GM23338 (cell line): ENCODE results near the gene FNIP2. TPM values are rescaled to one million over a fixed set of nuclear protein-coding genes. Genes with fewer than 3 reads are reported as not detected.

Experiments
- ATAC-seq: fragments of 200-7000 bp; cut with Tn5 transposase; 3 replicates; pipeline ENCODE4 v1.9.1; 2020
- DNase-seq: peaks from one replicate; pipeline ENCODE4 v3.0.0-alpha.2; 2015; ENCODE audit warnings: low spot score
- H2AFZ ChIP-seq: fragments of 200-600 bp; sonication (generic); 2 replicates; pipeline ENCODE4 v1.8.0; 2016; ENCODE audit warnings: antibody characterized with exemption, mild to moderate bottlenecking, moderate library complexity
- H3F3A ChIP-seq: fragments of 200-600 bp; sonication (generic); replicated peaks from 2 replicates; pipeline ENCODE4 v1.8.0; 2017; ENCODE audit warnings: antibody characterized with exemption, mixed run types, low read depth
- H3K27ac ChIP-seq: fragments of 200-600 bp; sonication (generic); 2 replicates; pipeline ENCODE4 v1.6.1; 2016; ENCODE audit warnings: low read depth
- H3K27me3 ChIP-seq: fragments of 200-600 bp; sonication (generic); 2 replicates; pipeline ENCODE4 v1.8.0; 2016; ENCODE audit warnings: mild to moderate bottlenecking, mixed run types, moderate library complexity; ENCODE audit not compliant: insufficient read depth
- H3K36me3 ChIP-seq: fragments of 200-600 bp; sonication (generic); 2 replicates; pipeline ENCODE4 v1.8.0; 2016; ENCODE audit warnings: mild to moderate bottlenecking; ENCODE audit not compliant: insufficient read depth
- H3K4me1 ChIP-seq: fragments of 200-600 bp; sonication (generic); 2 replicates; pipeline ENCODE4 v1.8.0; 2016; ENCODE audit warnings: mild to moderate bottlenecking, moderate library complexity; ENCODE audit not compliant: insufficient read depth
- H3K4me2 ChIP-seq: fragments of 200-600 bp; sonication (generic); 2 replicates; pipeline ENCODE4 v1.7.1; 2017; ENCODE audit warnings: mixed run types
- H3K4me3 ChIP-seq: fragments of 200-600 bp; sonication (generic); 2 replicates; pipeline ENCODE4 v1.6.1; 2016; ENCODE audit warnings: mixed run types
- H3K79me2 ChIP-seq: fragments of 200-600 bp; sonication (generic); replicated peaks from 2 replicates; pipeline ENCODE4 v1.8.0; 2017; ENCODE audit warnings: mild to moderate bottlenecking; ENCODE audit not compliant: insufficient read depth
- H3K9me2 ChIP-seq: fragments of 200-600 bp; sonication (generic); 2 replicates; pipeline ENCODE4 v1.8.0; 2017; ENCODE audit not compliant: insufficient read depth
- H4K20me1 ChIP-seq: fragments of 200-600 bp; sonication (generic); replicated peaks from 2 replicates; pipeline ENCODE4 v1.8.0; 2017; ENCODE audit warnings: mild to moderate bottlenecking; ENCODE audit not compliant: insufficient read depth
- H3K27ac Mint-ChIP-seq: 2 replicates; pipeline ENCODE4 v1.8.0; 2020; ENCODE audit warnings: inconsistent platforms, mild to moderate bottlenecking, moderate library complexity, mixed read lengths
- H3K27me3 Mint-ChIP-seq: 3 replicates; pipeline ENCODE4 v1.8.0; 2022; ENCODE audit warnings: low read depth, mild to moderate bottlenecking, moderate library complexity, mixed read lengths, inconsistent platforms; ENCODE audit not compliant: insufficient read depth, poor library complexity
- H3K36me3 Mint-ChIP-seq: 3 replicates; pipeline ENCODE4 v1.8.0; 2021; ENCODE audit warnings: low read depth, mild to moderate bottlenecking, inconsistent platforms, moderate library complexity, mixed read lengths
- H3K4me1 Mint-ChIP-seq: 3 replicates; pipeline ENCODE4 v1.8.0; 2020; ENCODE audit warnings: mild to moderate bottlenecking, inconsistent platforms, mixed read lengths
- H3K4me3 Mint-ChIP-seq: 3 replicates; pipeline ENCODE4 v1.8.0; 2021; ENCODE audit warnings: moderate library complexity, mild to moderate bottlenecking, inconsistent platforms, mixed read lengths
- H3K9me3 Mint-ChIP-seq: 3 replicates; pipeline ENCODE4 v1.8.0; 2020; ENCODE audit warnings: moderate library complexity, mild to moderate bottlenecking, inconsistent platforms, mixed read lengths
- ETS1 ChIP-seq: IDR thresholded peaks from 2 replicates; pipeline ENCODE4 v1.6.1; 2016; ENCODE audit warnings: antibody characterized with exemption
- EZH2 ChIP-seq: fragments of 200-600 bp; sonication (generic); IDR thresholded peaks from one replicate; pipeline ENCODE4 v1.8.0; 2017; ENCODE audit warnings: antibody characterized with exemption, mild to moderate bottlenecking, low read depth; ENCODE audit not compliant: unreplicated experiment
- EZH2phosphoT487 ChIP-seq: fragments of 200-600 bp; sonication (generic); IDR thresholded peaks from one replicate; pipeline ENCODE4 v1.8.1; 2018; ENCODE audit warnings: antibody characterized with exemption; ENCODE audit not compliant: unreplicated experiment
- JUNB ChIP-seq: IDR thresholded peaks from one replicate; pipeline ENCODE4 v1.6.1; 2016; ENCODE audit warnings: antibody characterized with exemption; ENCODE audit not compliant: unreplicated experiment
- NANOG ChIP-seq: IDR thresholded peaks from 2 replicates; pipeline ENCODE4 v1.6.1; 2016; ENCODE audit warnings: antibody characterized with exemption, borderline replicate concordance
- REST ChIP-seq: IDR thresholded peaks from one replicate; pipeline ENCODE4 v1.6.1; 2018; ENCODE audit warnings: antibody characterized with exemption; ENCODE audit not compliant: unreplicated experiment
- STAT1 ChIP-seq: IDR thresholded peaks from one replicate; pipeline ENCODE4 v1.6.1; 2016; ENCODE audit warnings: antibody characterized with exemption; ENCODE audit not compliant: unreplicated experiment
- ZNF114 ChIP-seq: fragments of 250-450 bp; sonication (Bioruptor Pico); IDR thresholded peaks from 2 replicates; pipeline ENCODE4 v1.5.0; 2020; ENCODE audit warnings: mild to moderate bottlenecking, moderate library complexity
- ZNF331 ChIP-seq: fragments of 250-450 bp; sonication (Bioruptor Pico); IDR thresholded peaks from 2 replicates; pipeline ENCODE4 v1.5.0; 2020; ENCODE audit warnings: low read depth, mild to moderate bottlenecking, moderate library complexity
- polyA plus RNA-seq: library from polyadenylated mRNA; unstranded; fragments of >200 nt; fragmentation: Nextera tagmentation; extraction: Ambion mirVana; gene quantifications from 2 replicates; pipeline ENCODE4 v1.2.1, GENCODE V29; 2016
- total RNA-seq: library from RNA; depleted of rRNA; stranded (reverse); fragments of >200 nt; shearing (Covaris generic); gene quantifications from 2 replicates; pipeline ENCODE4 v1.2.3, GENCODE V29; 2014
- TF ChIP-seq, protein P1 (sequence below): fragments of 250-450 bp; sonication (Bioruptor Pico); IDR thresholded peaks from 2 replicates; pipeline ENCODE4 v1.5.0; 2020; ENCODE audit warnings: mild to moderate bottlenecking, moderate library complexity

The FNIP2 gene
- total and polyA plus RNA-seq, 2 experiments from 2014 or later, result 2.7 to 17.2 TPM

GRCh38 chr4:158799013-158799770 lies 30.4 kb downstream of the FNIP2 start:
- Histone ChIP-seq H3K27ac (no peak overlapping the region), H4K20me1 (no peaks in the 10 kb centered on the region), H2AFZ (no peak overlapping the region), H3F3A (no peaks in the 10 kb centered on the region), H3K9me2 (no peaks in the 10 kb centered on the region), H3K27me3 (no peaks in the 10 kb centered on the region), H3K4me3 (no peak overlapping the region), H3K4me1 (peaks cover 10% of the 10 kb centered on the region; the same call in 1 of the 2 replicates), H3K36me3 (no peaks in the 10 kb centered on the region), H3K79me2 (peaks cover 13% of the 10 kb centered on the region), H3K4me2 (no peak overlapping the region)
- Mint-ChIP-seq H3K27me3 (no peaks in the 10 kb centered on the region), H3K36me3 (no peaks in the 10 kb centered on the region), H3K4me1 (peaks cover 20% of the 10 kb centered on the region), H3K9me3 (no peaks in the 10 kb centered on the region), H3K4me3 (no peak overlapping the region), H3K27ac (no peak overlapping the region)
- TF ChIP-seq EZH2 (no peak), NANOG (no peak), ZNF114 (CRISPR knock-in tag) (no peak)
- DNase-seq (no peak), ATAC-seq (no peak)

- H3K27me3 Mint-ChIP-seq, result no peaks in the 10 kb centered on the region
- H3K79me2 ChIP-seq, result peaks cover 11% of the 10 kb centered on the region
- no peaks in the 10 kb centered on the region for H3K9me3 Mint-ChIP-seq
- no peaks in the 10 kb centered on the region for H3K9me2 ChIP-seq
- DNase-seq, result no peak
- no peaks in the 10 kb centered on the region for H3K27me3 ChIP-seq
- no peak overlapping the region for H3K4me3 ChIP-seq
- peaks cover 20% of the 10 kb centered on the region for H3K4me1 Mint-ChIP-seq
- peak overlapping the region; percentile 18 for H3K4me2 ChIP-seq
- H4K20me1 ChIP-seq, result no peaks in the 10 kb centered on the region
- no peaks in the 10 kb centered on the region for H3K36me3 Mint-ChIP-seq
- H3K4me3 Mint-ChIP-seq, result no peak overlapping the region
- no peaks in the 10 kb centered on the region for H3K36me3 ChIP-seq
- no peak overlapping the region for H2AFZ ChIP-seq
- H3K27ac ChIP-seq, result no peak overlapping the region
- no peak for ATAC-seq
- H3F3A ChIP-seq, result no peaks in the 10 kb centered on the region
- no peak overlapping the region for H3K27ac Mint-ChIP-seq
- H3K4me1 ChIP-seq, result peaks cover 10% of the 10 kb centered on the region; the same call in 1 of the 2 replicates
- no peak for TF ChIP-seq STAT1
- TF ChIP-seq EZH2, result no peak
- no peak for TF ChIP-seq ETS1
- no peak for TF ChIP-seq JUNB
- no peak for TF ChIP-seq ZNF114 (CRISPR knock-in tag)
- TF ChIP-seq REST, result no peak
- TF ChIP-seq NANOG, result no peak
- no peak for TF ChIP-seq EZH2phosphoT487
- TF ChIP-seq ZNF331 (CRISPR knock-in tag), result no peak
- TF ChIP-seq, protein P1, sequence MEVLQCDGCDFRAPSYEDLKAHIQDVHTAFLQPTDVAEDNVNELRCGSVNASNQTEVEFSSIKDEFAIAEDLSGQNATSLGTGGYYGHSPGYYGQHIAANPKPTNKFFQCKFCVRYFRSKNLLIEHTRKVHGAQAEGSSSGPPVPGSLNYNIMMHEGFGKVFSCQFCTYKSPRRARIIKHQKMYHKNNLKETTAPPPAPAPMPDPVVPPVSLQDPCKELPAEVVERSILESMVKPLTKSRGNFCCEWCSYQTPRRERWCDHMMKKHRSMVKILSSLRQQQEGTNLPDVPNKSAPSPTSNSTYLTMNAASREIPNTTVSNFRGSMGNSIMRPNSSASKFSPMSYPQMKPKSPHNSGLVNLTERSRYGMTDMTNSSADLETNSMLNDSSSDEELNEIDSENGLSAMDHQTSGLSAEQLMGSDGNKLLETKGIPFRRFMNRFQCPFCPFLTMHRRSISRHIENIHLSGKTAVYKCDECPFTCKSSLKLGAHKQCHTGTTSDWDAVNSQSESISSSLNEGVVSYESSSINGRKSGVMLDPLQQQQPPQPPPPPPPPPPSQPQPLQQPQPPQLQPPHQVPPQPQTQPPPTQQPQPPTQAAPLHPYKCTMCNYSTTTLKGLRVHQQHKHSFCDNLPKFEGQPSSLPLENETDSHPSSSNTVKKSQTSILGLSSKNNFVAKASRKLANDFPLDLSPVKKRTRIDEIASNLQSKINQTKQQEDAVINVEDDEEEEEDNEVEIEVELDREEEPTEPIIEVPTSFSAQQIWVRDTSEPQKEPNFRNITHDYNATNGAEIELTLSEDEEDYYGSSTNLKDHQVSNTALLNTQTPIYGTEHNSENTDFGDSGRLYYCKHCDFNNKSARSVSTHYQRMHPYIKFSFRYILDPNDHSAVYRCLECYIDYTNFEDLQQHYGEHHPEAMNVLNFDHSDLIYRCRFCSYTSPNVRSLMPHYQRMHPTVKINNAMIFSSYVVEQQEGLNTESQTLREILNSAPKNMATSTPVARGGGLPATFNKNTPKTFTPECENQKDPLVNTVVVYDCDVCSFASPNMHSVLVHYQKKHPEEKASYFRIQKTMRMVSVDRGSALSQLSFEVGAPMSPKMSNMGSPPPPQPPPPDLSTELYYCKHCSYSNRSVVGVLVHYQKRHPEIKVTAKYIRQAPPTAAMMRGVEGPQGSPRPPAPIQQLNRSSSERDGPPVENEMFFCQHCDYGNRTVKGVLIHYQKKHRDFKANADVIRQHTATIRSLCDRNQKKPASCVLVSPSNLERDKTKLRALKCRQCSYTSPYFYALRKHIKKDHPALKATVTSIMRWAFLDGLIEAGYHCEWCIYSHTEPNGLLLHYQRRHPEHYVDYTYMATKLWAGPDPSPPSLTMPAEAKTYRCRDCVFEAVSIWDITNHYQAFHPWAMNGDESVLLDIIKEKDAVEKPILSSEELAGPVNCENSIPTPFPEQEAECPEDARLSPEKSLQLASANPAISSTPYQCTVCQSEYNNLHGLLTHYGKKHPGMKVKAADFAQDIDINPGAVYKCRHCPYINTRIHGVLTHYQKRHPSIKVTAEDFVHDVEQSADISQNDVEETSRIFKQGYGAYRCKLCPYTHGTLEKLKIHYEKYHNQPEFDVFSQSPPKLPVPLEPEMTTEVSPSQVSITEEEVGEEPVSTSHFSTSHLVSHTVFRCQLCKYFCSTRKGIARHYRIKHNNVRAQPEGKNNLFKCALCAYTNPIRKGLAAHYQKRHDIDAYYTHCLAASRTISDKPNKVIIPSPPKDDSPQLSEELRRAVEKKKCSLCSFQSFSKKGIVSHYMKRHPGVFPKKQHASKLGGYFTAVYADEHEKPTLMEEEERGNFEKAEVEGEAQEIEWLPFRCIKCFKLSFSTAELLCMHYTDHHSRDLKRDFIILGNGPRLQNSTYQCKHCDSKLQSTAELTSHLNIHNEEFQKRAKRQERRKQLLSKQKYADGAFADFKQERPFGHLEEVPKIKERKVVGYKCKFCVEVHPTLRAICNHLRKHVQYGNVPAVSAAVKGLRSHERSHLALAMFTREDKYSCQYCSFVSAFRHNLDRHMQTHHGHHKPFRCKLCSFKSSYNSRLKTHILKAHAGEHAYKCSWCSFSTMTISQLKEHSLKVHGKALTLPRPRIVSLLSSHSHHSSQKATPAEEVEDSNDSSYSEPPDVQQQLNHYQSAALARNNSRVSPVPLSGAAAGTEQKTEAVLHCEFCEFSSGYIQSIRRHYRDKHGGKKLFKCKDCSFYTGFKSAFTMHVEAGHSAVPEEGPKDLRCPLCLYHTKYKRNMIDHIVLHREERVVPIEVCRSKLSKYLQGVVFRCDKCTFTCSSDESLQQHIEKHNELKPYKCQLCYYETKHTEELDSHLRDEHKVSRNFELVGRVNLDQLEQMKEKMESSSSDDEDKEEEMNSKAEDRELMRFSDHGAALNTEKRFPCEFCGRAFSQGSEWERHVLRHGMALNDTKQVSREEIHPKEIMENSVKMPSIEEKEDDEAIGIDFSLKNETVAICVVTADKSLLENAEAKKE (CRISPR knock-in tag), result no peak
Observed at GRCh38 chr4:158799856-158800255, 31.0 kb downstream of the FNIP2 start.
